NAMALWA (cell line): ENCODE measurements around the gene NAV2.
"Not testable (repeated sequence)": the region's sequence is repeated elsewhere in the genome, so short reads cannot be mapped to it uniquely, and the experiment has no call there.

Experiments
- DNase-seq: peaks from one replicate; pipeline ENCODE4 v3.0.0-alpha.2; 2015; ENCODE audit warnings: low spot score

The NAV2 gene

GRCh38 chr11:19868281-19868821, 155.7 kb downstream of the NAV2 start:
- DNase-seq: no peak

- DNase-seq: no peak
These were observed 156.2 kb downstream of the NAV2 start for GRCh38 chr11:19868871-19869270.

- DNase-seq: no peak
These were observed 156.8 kb downstream of the NAV2 start for GRCh38 chr11:19869466-19869865.

GRCh38 chr11:19869946-19870589, 157.4 kb downstream of the NAV2 start:
- DNase-seq: no peak

GRCh38 chr11:19871531-19871930, 158.9 kb downstream of the NAV2 start:
- no peak for DNase-seq

GRCh38 chr11:19872512-19873145, 160.0 kb downstream of the NAV2 start:
- DNase-seq: no peak

- DNase-seq: no peak
These were observed 161.1 kb downstream of the NAV2 start for GRCh38 chr11:19873730-19874129.

- DNase-seq: no peak
These were observed 161.6 kb downstream of the NAV2 start for GRCh38 chr11:19874266-19874665.

- no peak for DNase-seq
These were observed 164.1 kb downstream of the NAV2 start for GRCh38 chr11:19876750-19877149.

- no peak for DNase-seq
These were observed 165.9 kb downstream of the NAV2 start for GRCh38 chr11:19878520-19878919.

GRCh38 chr11:19879307-19880087, 166.9 kb downstream of the NAV2 start:
- DNase-seq: no peak

GRCh38 chr11:19880088-19880345, 167.4 kb downstream of the NAV2 start:
- no peak for DNase-seq

GRCh38 chr11:19881177-19881576, 168.5 kb downstream of the NAV2 start:
- DNase-seq: no peak

- no peak for DNase-seq
These were observed 169.7 kb downstream of the NAV2 start for GRCh38 chr11:19882356-19882755.

- DNase-seq: no peak
These were observed 173.9 kb downstream of the NAV2 start for GRCh38 chr11:19886498-19886897.

- no peak for DNase-seq
These were observed 175.2 kb downstream of the NAV2 start for GRCh38 chr11:19887842-19888241.

- DNase-seq: no peak
These were observed 176.9 kb downstream of the NAV2 start for GRCh38 chr11:19889531-19889930.

- no peak for DNase-seq
These were observed 177.7 kb downstream of the NAV2 start for GRCh38 chr11:19890308-19890707.

GRCh38 chr11:19891022-19891421, 178.4 kb downstream of the NAV2 start:
- DNase-seq: no peak

- DNase-seq: no peak
These were observed 179.8 kb downstream of the NAV2 start for GRCh38 chr11:19892387-19892786.

- no peak for DNase-seq
These were observed 180.2 kb downstream of the NAV2 start for GRCh38 chr11:19892876-19893275.

- no peak for DNase-seq
These were observed 181.8 kb downstream of the NAV2 start for GRCh38 chr11:19894404-19894803.

GRCh38 chr11:19895037-19895436, 182.4 kb downstream of the NAV2 start:
- not testable (repeated sequence) for DNase-seq
